Heart right ventricle (tissue), 16 donors: ENCODE data around the gene MIF. TPM values are rescaled to one million over a fixed set of nuclear protein-coding genes. Genes with fewer than 3 reads are reported as not detected.

Source experiments
- ATAC-seq, 8 donors: fragments of 200-7000 bp; cut with Tn5 transposase; one replicate each; pipeline ENCODE4 v1.9.1; 2020; ENCODE audit warnings: mild to moderate bottlenecking in 8 of 8, moderate library complexity in 8 of 8, moderate number of reproducible peaks in 1 of 8
- DNase-seq, 2 donors: peaks; one replicate each; pipeline ENCODE4 v3.0.0-alpha.2; 2020
- H3K27ac ChIP-seq, 10 donors: fragments of 200-600 bp; sonication (generic) in 2 of 10; one replicate each; pipeline versions ENCODE4 v1.5.0 to v1.8.0; 2020 to 2022; ENCODE audit warnings: mild to moderate bottlenecking in 3 of 10
- H3K27me3 ChIP-seq, 7 donors: fragments of 200-600 bp; one replicate each; pipeline ENCODE4 v1.8.0; 2021 to 2022; ENCODE audit warnings: mild to moderate bottlenecking in 2 of 7
- H3K36me3 ChIP-seq, 9 donors: fragments of 200-600 bp; sonication (generic) in 1 of 9; one replicate each; pipeline versions ENCODE4 v1.5.0 to v1.8.0; 2020 to 2022; ENCODE audit warnings: mild to moderate bottlenecking in 2 of 9
- H3K4me1 ChIP-seq, 9 donors: fragments of 200-600 bp; sonication (generic) in 1 of 9; one replicate each; pipeline versions ENCODE4 v1.5.0 to v1.8.0; 2020 to 2022; ENCODE audit warnings: mild to moderate bottlenecking in 4 of 9
- H3K4me3 ChIP-seq, 10 donors: fragments of 200-600 bp; sonication (generic) in 2 of 10; one replicate each; pipeline versions ENCODE4 v1.5.0 to v1.8.0; 2020 to 2022; ENCODE audit warnings: mild to moderate bottlenecking in 7 of 10, moderate library complexity in 2 of 10
- H3K9me3 ChIP-seq, 11 donors: fragments of 200-600 bp in 10 of 11; sonication (generic) in 2 of 11; one replicate each; pipeline versions ENCODE4 v1.5.0 to v1.8.0; 2013 to 2022; ENCODE audit warnings: mild to moderate bottlenecking in 2 of 11, control low read depth in 1 of 11, moderate library complexity in 1 of 11
- WGBS, 2 donors: extraction: QIAGEN DNeasy Blood & Tissue Kit; methylation state at CpG; one replicate each; pipeline ENCODE4 v1.1.7; 2013; ENCODE audit warnings: inconsistent platforms in 1 of 2; 5-methylcytosine and 5-hydroxymethylcytosine counted together
- intact Hi-C, 10 donors: fragments of 100-400 bp; cut with DNase I; formaldehyde crosslinking; loops; one replicate each; pipeline versions ENCODE4 v1.11.1 to v1.14.2; 2022
- polyA plus RNA-seq, 2 donors: library from polyadenylated mRNA; stranded (reverse); fragments of 200-250 nt; gene quantifications; one replicate each; pipeline ENCODE4 v1.2.3, GENCODE V29; 2013
- total RNA-seq, 10 donors: library from RNA; stranded (reverse); fragmentation: NEBNext Ultra II Directional in 3 of 10; extraction: Animal tissue kit (Norgen Biotek cat#: 25700) in 3 of 10; gene quantifications; one replicate each; pipeline versions ENCODE4 v1.2.1 to v1.2.4, GENCODE V29; 2021 to 2023
- TF ChIP-seq, protein P1 (sequence below), 9 donors: fragments of 200-600 bp; sonication (generic) in 2 of 9; IDR thresholded peaks; one replicate each; pipeline versions ENCODE4 v1.5.0 to v1.8.0; 2021 to 2022; ENCODE audit warnings: antibody characterized with exemption in 9 of 9, mild to moderate bottlenecking in 5 of 9, moderate library complexity in 1 of 9
- donor health status: Arrhythmogenic right ventricular cardiomyopathy.
- donor health status: ischemic (EF 13 %, LVEDD 7.1; RV severe dilation, severe dysfunction).
- donor health status: healthy with polysubstance abuse.
- donor health status: DM: no; HTN: yes; CAD: no.
- donor health status: DM: no; HTN: no; CAD: no.
- donor health status: ischemic (EF 25% LVEDD 6.9; RV normal size, moderate dysfunction).
- donor health status: ischemic (EF 25% LVEDD 5.7; RV mildly dilated, moderate dysfunction).
- donor health status: healthy.
- donor health status: DM: yes; HTN: yes; CAD: no.
- donor health status: Ischemic cardiomyopathy.
- donor health status: ischemic (EF 35%, LVEDD 5.7; RV mildly dilated, moderate dysfunction).
- donor health status: nonischemic (EF 11% LVEDD 7.7; RV severe dilation, severe dysfunction).
- donor health status: DM: yes; HTN: yes; CAD: no.
- donor health status: PGD.
- donor health status: ischemic (EF 29% LVEDD 5.4; RV normal size, mild dysfunction).
- donor health status: nonischemic (EF 23%, LVEDD 6.1; RV moderate dilation, normal function).

The MIF gene
- total and polyA plus RNA-seq, 12 donors = 135 to 634 (median 228) TPM

DNA sequence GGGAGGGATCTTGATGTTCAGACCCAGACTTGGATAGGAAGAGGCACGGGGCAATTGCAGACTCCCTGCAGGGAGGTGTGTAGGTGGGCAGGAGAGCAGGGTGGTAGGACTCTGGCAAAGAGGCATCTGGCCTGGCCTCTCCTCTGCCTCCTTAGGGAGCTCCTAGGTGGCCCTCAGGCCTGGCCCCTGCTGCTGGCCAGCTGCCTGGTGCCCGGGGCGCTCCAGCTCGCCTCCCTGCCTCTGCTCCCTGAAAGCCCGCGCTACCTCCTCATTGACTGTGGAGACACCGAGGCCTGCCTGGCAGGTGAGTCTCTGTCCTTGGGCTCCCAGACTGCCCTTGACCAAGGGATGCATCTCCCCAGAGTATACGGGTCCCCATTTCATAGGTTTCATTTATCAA is 16.6 kb upstream of the MIF start:
- TF ChIP-seq, protein P1, sequence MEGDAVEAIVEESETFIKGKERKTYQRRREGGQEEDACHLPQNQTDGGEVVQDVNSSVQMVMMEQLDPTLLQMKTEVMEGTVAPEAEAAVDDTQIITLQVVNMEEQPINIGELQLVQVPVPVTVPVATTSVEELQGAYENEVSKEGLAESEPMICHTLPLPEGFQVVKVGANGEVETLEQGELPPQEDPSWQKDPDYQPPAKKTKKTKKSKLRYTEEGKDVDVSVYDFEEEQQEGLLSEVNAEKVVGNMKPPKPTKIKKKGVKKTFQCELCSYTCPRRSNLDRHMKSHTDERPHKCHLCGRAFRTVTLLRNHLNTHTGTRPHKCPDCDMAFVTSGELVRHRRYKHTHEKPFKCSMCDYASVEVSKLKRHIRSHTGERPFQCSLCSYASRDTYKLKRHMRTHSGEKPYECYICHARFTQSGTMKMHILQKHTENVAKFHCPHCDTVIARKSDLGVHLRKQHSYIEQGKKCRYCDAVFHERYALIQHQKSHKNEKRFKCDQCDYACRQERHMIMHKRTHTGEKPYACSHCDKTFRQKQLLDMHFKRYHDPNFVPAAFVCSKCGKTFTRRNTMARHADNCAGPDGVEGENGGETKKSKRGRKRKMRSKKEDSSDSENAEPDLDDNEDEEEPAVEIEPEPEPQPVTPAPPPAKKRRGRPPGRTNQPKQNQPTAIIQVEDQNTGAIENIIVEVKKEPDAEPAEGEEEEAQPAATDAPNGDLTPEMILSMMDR (IDR thresholded peaks at IDR 0.05) = no peak
- ATAC-seq (peak in 2 of 8 donors; percentile 23 to 29), DNase-seq (no peak)
- Histone ChIP-seq H3K36me3 (peaks cover 0 to 70% (median 19%) of the 10 kb centered on the region in 9 donors), H3K9me3 (no peaks in the 10 kb centered on the region), H3K4me3 (no peak overlapping the region), H3K27me3 (no peaks in the 10 kb centered on the region), H3K27ac (peak overlapping the region in 2 of 10 donors; percentile 26 to 36), H3K4me1 (peaks cover 0 to 12% (median 0%) of the 10 kb centered on the region in 9 donors)
- WGBS, 2 donors = 94 to 96% methylated on average over 8 of the region's 8 CpGs
- intact Hi-C loops = loop anchor here in 2 of 10 donors (10.0 kb wide), 1 partner anchor 57 kb away; no protein-coding TSS in a partner anchor

DNA sequence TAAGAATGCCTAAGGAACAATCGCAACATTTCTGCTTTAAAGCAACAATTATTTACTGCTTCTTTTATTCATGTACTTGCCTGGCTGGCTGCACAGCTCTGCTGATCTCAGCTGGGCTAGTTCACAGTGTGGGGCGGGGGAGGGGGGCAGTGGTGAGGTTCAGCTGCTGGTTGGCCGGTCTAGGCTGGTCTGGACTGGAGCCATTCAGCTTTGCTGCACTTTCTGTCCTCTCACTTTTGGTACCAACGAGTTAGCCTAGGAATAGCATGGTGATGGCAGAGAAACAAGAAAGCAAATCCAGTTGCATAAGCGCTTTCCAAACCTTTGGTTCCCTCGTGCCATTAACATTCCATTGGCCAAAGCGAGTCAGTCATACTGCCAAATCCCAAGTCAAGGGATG is 16.0 kb upstream of the MIF start:
- Histone ChIP-seq H3K27ac (peak overlapping the region in 2 of 10 donors; percentile 36 to 49), H3K4me1 (peaks cover 0 to 12% (median 0%) of the 10 kb centered on the region in 9 donors), H3K27me3 (no peaks in the 10 kb centered on the region), H3K9me3 (no peaks in the 10 kb centered on the region), H3K36me3 (peaks cover 0 to 76% (median 16%) of the 10 kb centered on the region in 9 donors), H3K4me3 (no peak overlapping the region)
- peak in 1 of 2 donors; percentile 32 for DNase-seq
- TF ChIP-seq, protein P1 (IDR thresholded peaks at IDR 0.05) = no peak
- 77 to 86% methylated on average over 7 of the region's 7 CpGs for WGBS, 2 donors
- intact Hi-C loops = loop anchor here in 2 of 10 donors (10.0 kb wide), 1 partner anchor 57 kb away; no protein-coding TSS in a partner anchor
- peak; percentile 38 to 91 (median 78) for ATAC-seq

DNA sequence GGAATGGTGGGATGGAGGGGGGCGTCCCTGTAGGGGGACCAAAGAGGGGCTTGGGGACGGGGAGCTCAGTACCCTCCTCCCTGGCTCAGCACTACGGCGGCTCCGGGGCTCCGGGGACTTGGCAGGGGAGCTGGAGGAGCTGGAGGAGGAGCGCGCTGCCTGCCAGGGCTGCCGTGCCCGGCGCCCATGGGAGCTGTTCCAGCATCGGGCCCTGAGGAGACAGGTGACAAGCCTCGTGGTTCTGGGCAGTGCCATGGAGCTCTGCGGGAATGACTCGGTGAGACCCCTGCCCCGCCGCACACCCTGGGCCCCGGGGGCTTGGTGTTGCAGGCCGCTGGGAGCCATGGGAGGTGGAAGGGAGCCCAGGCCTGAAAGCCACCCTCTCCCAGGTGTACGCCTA is 11.8 kb upstream of the MIF start:
- H3K27ac ChIP-seq = no peak overlapping the region
- peak in 4 of 8 donors; percentile 4 to 53 (median 41) for ATAC-seq
- H3K27me3 ChIP-seq = no peaks in the 10 kb centered on the region
- H3K4me1 ChIP-seq = peaks cover 0 to 11% (median 0%) of the 10 kb centered on the region in 9 donors
- intact Hi-C loops = no loop called here
- no peaks in the 10 kb centered on the region for H3K9me3 ChIP-seq
- TF ChIP-seq, protein P1 (IDR thresholded peaks at IDR 0.05) = no peak
- H3K36me3 ChIP-seq = peaks cover 0 to 70% (median 3%) of the 10 kb centered on the region in 9 donors
- H3K4me3 ChIP-seq = no peak overlapping the region
- 87 to 92% methylated on average over 20 of the region's 20 CpGs for WGBS, 2 donors
- no peak for DNase-seq

DNA sequence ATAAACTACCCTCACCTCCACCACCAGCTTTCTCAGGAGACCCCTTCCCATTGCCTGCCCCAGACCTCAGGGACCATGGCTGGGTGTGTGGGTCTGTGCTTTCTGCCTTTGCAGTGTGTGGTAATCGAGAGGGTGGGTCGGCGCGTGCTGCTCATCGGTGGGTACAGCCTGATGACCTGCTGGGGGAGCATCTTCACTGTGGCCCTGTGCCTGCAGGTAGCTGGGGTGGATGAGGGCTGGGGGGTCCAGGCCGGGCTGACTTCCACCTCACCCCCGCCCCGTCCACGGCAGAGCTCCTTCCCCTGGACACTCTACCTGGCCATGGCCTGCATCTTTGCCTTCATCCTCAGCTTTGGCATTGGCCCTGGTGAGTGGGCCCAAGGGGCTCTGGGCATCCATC is 10.5 kb upstream of the MIF start:
- Histone ChIP-seq H3K27ac (no peak overlapping the region), H3K4me3 (no peak overlapping the region), H3K36me3 (peaks cover 0 to 65% (median 0%) of the 10 kb centered on the region in 9 donors), H3K27me3 (no peaks in the 10 kb centered on the region), H3K4me1 (peaks cover 0 to 7% (median 0%) of the 10 kb centered on the region in 9 donors), H3K9me3 (no peaks in the 10 kb centered on the region)
- WGBS, 2 donors = 96% methylated on average over 9 of the region's 9 CpGs
- peak in 1 of 8 donors; percentile 17 for ATAC-seq
- intact Hi-C loops = no loop called here
- TF ChIP-seq, protein P1 (IDR thresholded peaks at IDR 0.05) = no peak
- no peak for DNase-seq
